Lower leg skin (tissue), 3 donors: Measurements from ENCODE around the gene CALML5.

Source experiments
- CTCF ChIP-seq, 3 donors: fragments of 450-650 bp; IDR thresholded peaks; one replicate each; pipeline ENCODE4 v1.5.1; 2016; ENCODE audit warnings: antibody characterized with exemption in 3 of 3, mild to moderate bottlenecking in 3 of 3, moderate library complexity in 2 of 3
- POLR2A ChIP-seq, 2 donors: fragments of 450-650 bp; IDR thresholded peaks; one replicate each; pipeline ENCODE4 v1.6.1; 2016 to 2017; ENCODE audit warnings: antibody characterized with exemption in 2 of 2, mild to moderate bottlenecking in 1 of 2, moderate library complexity in 1 of 2

DNA sequence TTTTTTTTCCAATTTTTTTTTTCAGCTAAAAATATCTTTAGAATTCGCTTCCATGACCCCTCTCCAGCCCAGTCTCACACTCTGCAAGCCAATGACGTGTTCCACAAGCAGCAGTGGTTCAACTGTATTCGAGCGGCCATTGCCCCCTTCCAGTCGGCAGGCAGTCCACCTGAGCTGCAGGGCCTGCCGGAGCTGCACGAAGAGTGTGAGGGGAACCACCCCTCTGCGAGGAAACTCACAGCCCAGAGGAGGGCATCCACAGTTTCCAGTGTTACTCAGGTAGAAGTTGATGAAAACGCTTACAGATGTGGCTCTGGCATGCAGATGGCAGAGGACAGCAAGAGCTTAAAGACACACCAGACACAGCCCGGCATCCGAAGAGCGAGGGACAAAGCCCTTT is 42.8 kb downstream of the CALML5 start:
- no peak for TF ChIP-seq CTCF (IDR thresholded peaks at IDR 0.05)
- TF ChIP-seq POLR2A (IDR thresholded peaks at IDR 0.05) = no peak
